Panc1 (cell line): ENCODE data around the gene INMT.

Source experiments
- POLR2AphosphoS5 ChIP-seq: IDR thresholded peaks from 2 replicates; pipeline ENCODE4 v1.6.1; 2012; ENCODE audit warnings: mild to moderate bottlenecking, low read depth, low read length, moderate library complexity
- REST ChIP-seq, 2 experiments: IDR thresholded peaks; 2 replicates each; pipeline ENCODE4 v1.6.1; 2011 to 2012; ENCODE audit warnings: low read depth in 2 of 2, control low read depth in 1 of 2, low read length in 1 of 2, mild to moderate bottlenecking in 1 of 2, moderate library complexity in 1 of 2; ENCODE audit not compliant: insufficient read depth in 1 of 2
- SIN3A ChIP-seq: IDR thresholded peaks from 2 replicates; pipeline ENCODE4 v1.6.1; 2012; ENCODE audit warnings: low read depth, mild to moderate bottlenecking, low read length, moderate library complexity, borderline replicate concordance; ENCODE audit not compliant: insufficient read depth
- TCF7L2 ChIP-seq: IDR thresholded peaks from 2 replicates; pipeline ENCODE4 v1.6.1; 2011; ENCODE audit warnings: mild to moderate bottlenecking, low read depth, low read length, inconsistent platforms
- TF ChIP-seq, protein P1 (sequence below): fragments of 450-650 bp; IDR thresholded peaks from 2 replicates; pipeline ENCODE4 v1.5.1; 2017; ENCODE audit warnings: mild to moderate bottlenecking

GRCh38 chr7:30805081-30805691, 53.3 kb downstream of the INMT start:
- TF ChIP-seq, protein P1, sequence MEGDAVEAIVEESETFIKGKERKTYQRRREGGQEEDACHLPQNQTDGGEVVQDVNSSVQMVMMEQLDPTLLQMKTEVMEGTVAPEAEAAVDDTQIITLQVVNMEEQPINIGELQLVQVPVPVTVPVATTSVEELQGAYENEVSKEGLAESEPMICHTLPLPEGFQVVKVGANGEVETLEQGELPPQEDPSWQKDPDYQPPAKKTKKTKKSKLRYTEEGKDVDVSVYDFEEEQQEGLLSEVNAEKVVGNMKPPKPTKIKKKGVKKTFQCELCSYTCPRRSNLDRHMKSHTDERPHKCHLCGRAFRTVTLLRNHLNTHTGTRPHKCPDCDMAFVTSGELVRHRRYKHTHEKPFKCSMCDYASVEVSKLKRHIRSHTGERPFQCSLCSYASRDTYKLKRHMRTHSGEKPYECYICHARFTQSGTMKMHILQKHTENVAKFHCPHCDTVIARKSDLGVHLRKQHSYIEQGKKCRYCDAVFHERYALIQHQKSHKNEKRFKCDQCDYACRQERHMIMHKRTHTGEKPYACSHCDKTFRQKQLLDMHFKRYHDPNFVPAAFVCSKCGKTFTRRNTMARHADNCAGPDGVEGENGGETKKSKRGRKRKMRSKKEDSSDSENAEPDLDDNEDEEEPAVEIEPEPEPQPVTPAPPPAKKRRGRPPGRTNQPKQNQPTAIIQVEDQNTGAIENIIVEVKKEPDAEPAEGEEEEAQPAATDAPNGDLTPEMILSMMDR = no peak
- TF ChIP-seq SIN3A (no peak), REST (IDR thresholded peaks at IDR 0.05; ENCODE audit: insufficient read depth in 1 of 2, low read depth in 2 of 2, low read length in 1 of 2) (no peak), POLR2AphosphoS5 (no peak), TCF7L2 (no peak)
